NCI-H2227 treated with DMSO at 0.1 percent for 48 hours (cell line): ENCODE results near the gene SUN5.

Experiments
- DNase-seq: peaks from one replicate; lab custom pipeline; 2025; lab: John Stamatoyannopoulos, UW

The SUN5 gene

GRCh38 chr20:33026779-33027759 lies 22.8 kb upstream of the SUN5 start:
- DNase-seq = no peak

- DNase-seq = no peak
These were observed 22.0 kb upstream of the SUN5 start for GRCh38 chr20:33026072-33026778.

GRCh38 chr20:33025318-33025876 lies 21.2 kb upstream of the SUN5 start:
- DNase-seq = no peak

GRCh38 chr20:33024609-33025317 lies 20.5 kb upstream of the SUN5 start:
- DNase-seq = no peak

- no peak for DNase-seq
These were observed 20.0 kb upstream of the SUN5 start for GRCh38 chr20:33024243-33024560.

- DNase-seq = no peak
These were observed 19.4 kb upstream of the SUN5 start for GRCh38 chr20:33023439-33024242.

GRCh38 chr20:33022694-33023438 lies 18.6 kb upstream of the SUN5 start:
- no peak for DNase-seq

GRCh38 chr20:33022289-33022688 lies 18.1 kb upstream of the SUN5 start:
- no peak for DNase-seq

GRCh38 chr20:33021879-33022278 lies 17.6 kb upstream of the SUN5 start:
- DNase-seq = no peak

- DNase-seq = no peak
These were observed 16.3 kb upstream of the SUN5 start for GRCh38 chr20:33020278-33021161.

- no peak for DNase-seq
These were observed 15.4 kb upstream of the SUN5 start for GRCh38 chr20:33019465-33020277.

- no peak for DNase-seq
These were observed 14.1 kb upstream of the SUN5 start for GRCh38 chr20:33018169-33018931.

- no peak for DNase-seq
These were observed 13.3 kb upstream of the SUN5 start for GRCh38 chr20:33017542-33017941.

GRCh38 chr20:33016581-33017109 lies 12.4 kb upstream of the SUN5 start:
- no peak for DNase-seq

GRCh38 chr20:33015700-33016580 lies 11.7 kb upstream of the SUN5 start:
- DNase-seq = no peak

GRCh38 chr20:33015114-33015484 lies 10.9 kb upstream of the SUN5 start:
- DNase-seq = no peak
